Measurements from ENCODE around the gene CRIM1.

CRIM1 gene

DNA sequence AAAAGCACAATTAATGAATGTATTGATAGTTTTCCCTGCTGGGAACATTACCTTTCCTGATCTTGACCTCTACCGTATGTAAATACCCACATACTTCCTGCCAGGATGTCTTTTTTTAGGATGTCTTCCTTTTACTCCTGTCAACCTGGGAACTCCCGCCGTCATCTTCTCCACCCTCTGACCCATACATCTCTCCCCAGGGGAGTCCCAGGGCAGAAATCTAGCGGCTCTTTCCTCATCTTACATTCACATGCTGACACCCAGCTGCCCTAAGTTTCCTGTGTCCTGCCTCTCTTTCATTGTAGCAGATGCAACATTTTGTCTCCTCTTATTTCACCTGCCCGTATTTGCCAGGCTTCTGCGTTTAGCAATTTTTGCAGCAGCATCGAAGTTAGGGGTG is 107.8 kb downstream of the CRIM1 start:
- DNase-seq (ENCODE audit: low spot score): no peak
- TF ChIP-seq, protein P1, sequence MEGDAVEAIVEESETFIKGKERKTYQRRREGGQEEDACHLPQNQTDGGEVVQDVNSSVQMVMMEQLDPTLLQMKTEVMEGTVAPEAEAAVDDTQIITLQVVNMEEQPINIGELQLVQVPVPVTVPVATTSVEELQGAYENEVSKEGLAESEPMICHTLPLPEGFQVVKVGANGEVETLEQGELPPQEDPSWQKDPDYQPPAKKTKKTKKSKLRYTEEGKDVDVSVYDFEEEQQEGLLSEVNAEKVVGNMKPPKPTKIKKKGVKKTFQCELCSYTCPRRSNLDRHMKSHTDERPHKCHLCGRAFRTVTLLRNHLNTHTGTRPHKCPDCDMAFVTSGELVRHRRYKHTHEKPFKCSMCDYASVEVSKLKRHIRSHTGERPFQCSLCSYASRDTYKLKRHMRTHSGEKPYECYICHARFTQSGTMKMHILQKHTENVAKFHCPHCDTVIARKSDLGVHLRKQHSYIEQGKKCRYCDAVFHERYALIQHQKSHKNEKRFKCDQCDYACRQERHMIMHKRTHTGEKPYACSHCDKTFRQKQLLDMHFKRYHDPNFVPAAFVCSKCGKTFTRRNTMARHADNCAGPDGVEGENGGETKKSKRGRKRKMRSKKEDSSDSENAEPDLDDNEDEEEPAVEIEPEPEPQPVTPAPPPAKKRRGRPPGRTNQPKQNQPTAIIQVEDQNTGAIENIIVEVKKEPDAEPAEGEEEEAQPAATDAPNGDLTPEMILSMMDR (IDR thresholded peaks at IDR 0.05): no peak
- peak overlapping the region in 1 of 2 donors; percentile 83 for H3K27ac ChIP-seq
- H3K4me3 ChIP-seq: no peak overlapping the region

GRCh38 chr2:36464006-36464721 is 108.6 kb downstream of the CRIM1 start:
- DNase-seq (ENCODE audit: low spot score): no peak
- H3K27ac ChIP-seq: peak overlapping the region; percentile 23 to 83

GRCh38 chr2:36466135-36466534 is 110.6 kb downstream of the CRIM1 start:
- Histone ChIP-seq H3K4me3 (no peak overlapping the region), H3K27ac (peak overlapping the region in 1 of 2 donors; percentile 61)
- TF ChIP-seq, protein P1 (IDR thresholded peaks at IDR 0.05): no peak
- no peak for DNase-seq (ENCODE audit: low spot score)

More at GRCh38 chr2:36464006-36464721, 108.6 kb downstream of the CRIM1 start:
- TF ChIP-seq, protein P1 (IDR thresholded peaks at IDR 0.05): no peak
- H3K4me3 ChIP-seq: no peak overlapping the region

- TF ChIP-seq, protein P1 (IDR thresholded peaks at IDR 0.05): no peak
- Histone ChIP-seq H3K27ac (peak overlapping the region; percentile 67 to 85), H3K4me3 (peak overlapping the region; percentile 5)
- DNase-seq (ENCODE audit: low spot score): no peak
These were observed 113.0 kb downstream of the CRIM1 start for GRCh38 chr2:36468463-36469105.

- H3K27ac ChIP-seq: peak overlapping the region; percentile 67 to 85
These were observed 113.5 kb downstream of the CRIM1 start for GRCh38 chr2:36469106-36469477.

GRCh38 chr2:36469710-36470109 is 114.1 kb downstream of the CRIM1 start:
- no peak for DNase-seq (ENCODE audit: low spot score)
- no peak overlapping the region for H3K4me3 ChIP-seq
- peak overlapping the region; percentile 67 to 85 for H3K27ac ChIP-seq
- TF ChIP-seq, protein P1 (IDR thresholded peaks at IDR 0.05): no peak

More at GRCh38 chr2:36469106-36469477, 113.5 kb downstream of the CRIM1 start:
- DNase-seq (ENCODE audit: low spot score): no peak
- H3K4me3 ChIP-seq: peak overlapping the region; percentile 5
- TF ChIP-seq, protein P1 (IDR thresholded peaks at IDR 0.05): no peak

GRCh38 chr2:36473230-36473629 is 117.7 kb downstream of the CRIM1 start:
- no peak overlapping the region for H3K27ac ChIP-seq
- H3K4me3 ChIP-seq: no peak overlapping the region
- DNase-seq (ENCODE audit: low spot score): no peak
- TF ChIP-seq, protein P1 (IDR thresholded peaks at IDR 0.05): no peak

Measured in coronary artery (tissue), 2 donors.